Smooth muscle cell of bladder (primary cell): ENCODE results near the gene MRPL22. TPM values are rescaled to one million over a fixed set of nuclear protein-coding genes. Genes with fewer than 3 reads are reported as not detected.

Source experiments
- total RNA-seq: library from RNA; depleted of rRNA; stranded (reverse); fragments of >200 nt; gene quantifications from 2 replicates; pipeline ENCODE4 v1.2.3, GENCODE V29; 2014

The MRPL22 gene
- 23.3 and 32.4 TPM in 2 replicates for total RNA-seq

GRCh38 chr5:154940772-154941620 is at the start of gene MRPL22:
Gene MRPL22, plus strand, starts transcription at chr5:154941073. Its CDS starts 38 bp downstream, at chr5:154941111.

GRCh38 chr5:154937718-154938466 is 3.0 kb upstream of the MRPL22 start, which contains the start of gene GEMIN5:
Gene GEMIN5, minus strand, starts transcription at chr5:154938211. Its CDS starts 78 bp downstream, at chr5:154938133.

DNA sequence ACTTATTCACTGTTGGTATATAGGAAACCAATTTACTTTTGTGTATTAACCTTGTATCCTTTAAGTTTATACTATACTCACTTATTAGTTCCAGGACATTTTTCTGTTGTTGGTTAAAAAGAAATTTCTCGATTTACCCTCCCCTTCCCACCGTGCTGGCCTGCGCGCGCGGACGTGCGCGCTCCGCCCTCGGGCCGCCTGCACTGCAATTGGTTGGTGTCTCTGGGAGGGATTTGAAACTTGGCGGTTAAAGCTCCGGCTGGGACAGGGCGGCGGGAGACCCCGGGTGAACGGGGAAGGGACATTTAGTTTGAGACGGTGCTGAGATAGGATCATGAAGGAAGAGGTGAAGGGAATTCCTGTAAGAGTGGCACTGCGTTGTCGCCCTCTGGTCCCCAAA is 72.7 kb downstream of the MRPL22 start, which contains the start of gene KIF4B:
TSS of gene KIF4B (plus strand) at position 230 of the 400 bp plus-strand sequence. CDS start at position 335, 105 bp downstream.

Other genes starting within 250 kb of the MRPL22 start
- 24.6 and 36.1 TPM in 2 replicates for gene LARP1, start 185.7 kb upstream of the MRPL22 start, total RNA-seq
- gene FAXDC2, start 90.5 kb upstream of the MRPL22 start, total RNA-seq = 5.1 and 6.0 TPM in 2 replicates
- 48.5 and 58.3 TPM in 2 replicates for gene CNOT8, start 82.4 kb upstream of the MRPL22 start, total RNA-seq
- gene GEMIN5, start 2.9 kb upstream of the MRPL22 start, total RNA-seq = 9.7 and 12.3 TPM in 2 replicates
- gene KIF4B, start 72.7 kb downstream of the MRPL22 start, total RNA-seq = under 0.01 TPM in 1 of 2 replicates, not detected in the other